NOMO-1 treated with DMSO at 0.1 percent for 48 hours (cell line): ENCODE data around the gene BMX.
A peak's percentile ranks its signal among the peaks of the same experiment; 100 is the strongest.

Experiments
- DNase-seq: peaks from one replicate; lab custom pipeline; 2025; ENCODE audit not compliant: unreplicated experiment; lab: John Stamatoyannopoulos, UW

The BMX gene

DNA sequence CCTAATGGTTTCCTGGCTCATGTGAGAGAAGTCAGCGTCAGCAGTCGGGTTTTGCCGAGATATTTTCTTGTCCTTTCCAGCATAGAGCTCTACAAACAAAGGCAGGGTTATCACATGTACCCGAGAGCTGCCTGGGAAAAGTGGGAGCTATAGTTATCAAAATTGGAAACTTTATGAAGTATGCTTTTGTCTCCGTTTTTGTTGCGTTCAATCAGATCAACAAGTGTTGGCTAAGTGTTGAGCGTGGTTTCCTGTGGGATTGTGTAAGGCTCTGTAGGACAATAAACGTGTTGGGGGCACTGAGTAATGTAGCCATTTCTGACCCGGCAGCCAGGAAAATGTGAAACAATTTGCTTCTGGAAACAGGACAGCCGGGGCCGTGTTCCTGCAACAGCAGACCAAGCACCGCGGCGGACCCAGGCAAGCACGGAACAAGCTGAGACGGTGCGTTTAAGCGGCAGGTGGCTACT, at the start of gene BMX:
Gene BMX (plus strand): TSS at position 311 of the 470 bp plus-strand sequence. CDS start 7,547 bp downstream, outside the sequence.
- peak; percentile 34 for DNase-seq

GRCh38 chrX:15451913-15452312, 48.7 kb upstream of the BMX start:
- no peak for DNase-seq

DNA sequence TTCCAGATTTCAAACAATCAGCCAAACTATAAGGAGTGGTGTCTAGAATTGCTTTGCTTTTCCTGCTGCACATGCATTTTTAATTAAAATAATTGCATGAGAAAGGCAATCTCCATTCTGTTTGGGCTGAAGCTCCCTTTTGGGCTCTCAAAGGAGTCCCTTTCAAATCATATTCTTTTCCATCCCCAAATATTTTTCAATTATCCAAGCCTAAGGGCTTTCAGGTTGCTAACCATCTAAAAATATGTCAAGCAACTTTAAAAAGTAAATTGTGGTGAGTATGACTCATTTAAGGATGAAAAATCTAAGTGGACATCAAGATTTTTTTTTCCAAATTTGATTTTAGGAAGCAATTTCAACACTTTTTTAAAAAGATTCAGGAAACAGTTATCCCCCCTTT, 35.9 kb upstream of the BMX start:
- DNase-seq, result no peak

DNA sequence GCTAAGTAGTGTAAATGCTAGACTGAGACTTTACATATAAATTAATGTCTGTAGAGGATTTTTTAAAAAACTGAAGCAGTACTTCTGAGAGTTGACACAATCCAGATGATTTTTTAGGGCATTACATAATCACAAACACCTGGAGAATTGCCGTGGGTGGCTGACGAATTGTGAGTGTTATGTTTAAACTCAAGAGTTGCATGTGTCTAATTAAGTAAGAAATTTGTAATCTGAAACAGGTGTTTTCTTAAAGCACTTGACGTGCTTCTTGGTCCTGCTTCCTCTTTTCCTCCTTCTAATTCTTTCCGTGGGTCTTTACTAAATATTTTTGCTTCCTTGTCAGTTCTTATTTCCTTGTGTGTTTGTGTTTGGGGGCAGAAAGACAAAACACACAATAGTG, 35.3 kb upstream of the BMX start:
- DNase-seq, result peak; percentile 57

GRCh38 chrX:15465896-15466651, 34.5 kb upstream of the BMX start:
- DNase-seq, result no peak

- DNase-seq, result peak; percentile 61
These were observed 32.6 kb upstream of the BMX start for GRCh38 chrX:15468036-15468435.

DNA sequence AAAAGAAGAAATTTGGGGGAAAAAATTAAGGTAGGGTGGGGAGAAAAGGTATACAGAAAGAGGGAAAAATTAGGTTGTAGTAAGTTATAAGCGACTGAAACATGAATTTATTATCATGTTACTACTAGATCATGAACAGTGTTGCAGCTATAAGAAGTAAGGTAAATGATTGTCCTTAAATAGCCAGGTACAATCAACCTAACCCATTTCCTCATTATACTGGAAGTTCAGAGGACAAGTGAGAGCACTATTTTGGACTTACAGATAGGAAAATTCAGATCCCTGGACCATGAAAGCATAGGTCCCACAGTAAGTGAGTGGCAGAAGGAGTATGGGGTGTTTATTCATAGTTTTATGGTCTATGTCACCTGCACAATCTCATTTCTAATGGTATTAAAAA, 31.0 kb upstream of the BMX start:
- no peak for DNase-seq

GRCh38 chrX:15471028-15471427, 29.6 kb upstream of the BMX start:
- peak; percentile 73 for DNase-seq

DNA sequence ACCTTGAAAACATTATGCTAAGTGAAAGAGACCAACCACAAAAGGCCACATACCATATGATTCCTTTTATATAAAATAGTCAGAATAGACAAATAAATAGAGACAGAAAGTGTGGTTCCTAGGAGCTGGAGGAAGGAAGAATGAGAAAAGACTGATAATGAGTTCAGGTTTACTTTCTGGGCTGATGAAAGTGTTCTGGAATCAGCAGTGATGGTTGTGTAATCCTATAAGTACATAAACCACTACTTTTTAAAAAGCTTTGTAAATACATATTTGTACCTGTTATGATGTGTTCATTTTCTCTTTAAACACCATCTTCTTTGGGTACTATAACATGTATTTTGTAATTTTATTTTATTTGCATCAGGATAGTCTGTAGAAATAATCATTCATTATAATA, 28.1 kb upstream of the BMX start:
- DNase-seq, result no peak

- DNase-seq, result no peak
These were observed 26.6 kb upstream of the BMX start for GRCh38 chrX:15474028-15474427.

DNA sequence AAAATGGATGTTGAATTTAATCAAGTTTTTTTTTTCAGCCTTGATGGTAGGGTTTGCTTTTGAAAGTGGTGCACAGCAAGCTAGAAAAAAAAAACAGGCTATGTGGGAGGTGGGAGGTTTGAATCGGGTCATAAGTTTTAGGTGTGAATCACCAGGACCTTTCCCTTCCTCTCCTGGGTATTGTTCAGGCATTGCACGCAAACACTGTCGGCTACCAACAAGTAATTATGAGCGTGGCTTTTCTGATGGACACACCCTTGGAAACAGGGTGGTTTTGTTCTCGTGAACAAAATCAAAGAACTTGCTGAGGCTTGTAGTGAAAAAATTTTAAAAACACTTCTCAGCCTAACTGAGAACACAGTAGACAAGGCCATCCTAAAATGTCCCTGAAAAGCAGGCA, 25.6 kb upstream of the BMX start:
- no peak for DNase-seq

DNA sequence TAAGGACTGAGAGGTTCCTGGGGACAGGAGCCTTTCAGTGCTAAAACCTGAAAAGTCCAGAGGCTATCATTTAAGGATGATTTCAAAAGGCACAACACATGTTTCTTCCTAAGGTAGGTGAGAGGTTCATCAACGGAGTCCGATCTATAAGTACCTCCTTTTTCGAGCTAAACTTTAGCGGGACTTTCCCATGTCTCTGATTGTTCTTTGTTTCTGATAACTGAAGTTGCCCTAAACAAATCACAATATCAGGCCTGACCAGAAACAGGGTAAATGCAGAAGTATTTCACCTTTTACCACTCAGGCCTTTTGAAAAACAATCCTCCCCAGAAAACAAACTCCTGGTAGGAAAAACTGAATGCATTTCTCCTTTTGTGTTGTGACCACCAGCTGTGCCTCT, 25.1 kb upstream of the BMX start:
- DNase-seq, result no peak

DNA sequence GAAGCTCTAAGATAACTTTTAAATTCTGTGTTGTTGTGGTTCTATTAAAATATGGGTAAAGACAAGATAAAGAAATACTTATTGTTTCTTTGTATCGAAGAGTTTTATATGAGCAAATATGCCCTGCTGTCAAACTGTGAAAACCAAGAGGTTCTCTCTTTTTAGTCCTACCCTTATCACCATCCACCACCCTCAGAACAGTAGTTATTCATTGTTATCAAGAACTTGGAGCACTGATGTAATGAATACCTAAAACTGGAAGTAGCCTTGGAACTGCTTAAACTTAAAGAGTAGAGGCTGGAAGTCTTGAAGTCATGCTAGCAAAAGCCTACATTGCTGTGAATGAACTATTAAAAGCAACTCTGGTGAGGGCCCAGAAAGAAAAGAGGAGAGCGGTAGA, 16.7 kb upstream of the BMX start:
- DNase-seq, result no peak

DNA sequence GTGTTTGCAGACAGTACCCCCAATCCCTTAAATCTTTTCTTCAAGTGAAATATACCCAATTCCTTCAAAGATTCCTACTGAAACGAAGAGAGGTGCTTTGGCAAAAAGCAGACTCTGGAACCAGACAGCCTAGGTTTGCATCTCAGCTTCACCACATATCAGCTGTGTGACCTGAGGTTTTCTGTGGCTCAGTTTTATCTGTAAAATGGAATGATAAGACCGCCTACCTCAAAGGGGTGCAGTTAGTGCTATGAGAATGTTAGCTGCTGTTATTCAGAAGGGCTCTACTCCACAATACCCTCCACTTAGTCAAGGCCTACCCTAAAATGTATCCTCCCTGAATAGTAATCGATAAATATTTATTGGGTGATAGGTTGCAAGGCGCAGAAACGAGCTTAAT, 8.1 kb upstream of the BMX start:
- no peak for DNase-seq

- DNase-seq, result peak; percentile 86
These were observed 7.3 kb upstream of the BMX start, which contains the start of gene PIR for GRCh38 chrX:15493118-15493962. Gene PIR (minus strand): TSS chrX:15493333. CDS start chrX:15491257, 2,076 bp downstream.

DNA sequence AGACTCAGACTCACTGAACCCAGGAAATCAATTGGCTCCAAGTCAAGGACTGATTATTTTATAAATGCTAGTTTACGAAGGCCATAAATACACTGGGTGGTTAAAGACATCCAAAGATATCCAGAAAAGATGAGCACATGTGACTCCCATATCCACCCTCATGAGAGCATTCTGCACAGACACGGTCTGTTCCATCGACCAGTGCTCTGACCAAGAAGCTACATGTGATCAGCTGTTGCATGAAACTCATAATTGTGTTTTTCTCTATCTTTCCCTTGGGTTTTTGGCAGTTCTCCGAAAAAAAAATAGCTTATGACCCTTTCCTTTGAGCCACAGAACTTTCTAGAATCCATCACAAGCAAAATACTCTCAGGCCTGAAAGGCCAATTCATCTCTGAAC, 4.8 kb upstream of the BMX start:
- no peak for DNase-seq

DNA sequence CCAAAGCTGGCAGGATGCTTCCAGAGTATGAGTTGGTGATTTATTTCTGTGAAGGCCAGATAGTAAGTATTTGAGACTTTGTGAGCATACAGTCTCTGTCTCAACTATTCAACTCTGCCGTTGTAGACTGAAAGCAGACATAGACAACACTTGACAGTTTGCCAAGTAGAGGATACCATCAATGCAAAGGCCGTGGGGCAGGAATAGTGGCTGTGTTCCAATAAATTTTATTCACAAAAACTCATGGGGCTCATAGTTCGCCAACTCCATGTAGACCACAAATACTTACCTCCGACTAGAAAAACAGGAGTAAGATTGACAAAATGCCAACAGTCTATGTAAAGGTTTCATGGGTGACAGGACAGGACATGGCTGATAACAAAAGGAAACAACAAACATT, 3.8 kb upstream of the BMX start:
- no peak for DNase-seq

DNA sequence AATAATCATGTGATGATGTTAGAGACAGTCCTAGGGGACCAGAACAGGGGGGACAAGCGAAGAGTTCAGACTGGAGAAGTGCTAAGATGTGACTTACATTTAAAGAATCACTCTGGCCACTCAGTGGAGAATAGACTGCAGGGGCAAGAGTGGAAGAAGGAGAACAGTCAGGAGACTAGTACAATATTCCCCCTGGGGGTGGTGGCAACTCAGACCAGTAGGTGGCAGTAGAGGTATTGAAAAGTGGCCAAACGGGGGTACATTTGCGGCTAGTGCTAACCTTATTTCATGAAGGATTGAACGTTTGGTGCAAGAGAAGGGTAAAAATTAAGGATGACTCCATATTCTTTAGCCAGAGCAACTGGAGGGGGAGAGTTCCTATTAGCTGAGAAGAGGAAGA, 2.7 kb upstream of the BMX start:
- peak; percentile 58 for DNase-seq

GRCh38 chrX:15498741-15499140, 1.9 kb upstream of the BMX start:
- DNase-seq, result no peak

GRCh38 chrX:15499976-15500375, 631 bp upstream of the BMX start:
- no peak for DNase-seq

DNA sequence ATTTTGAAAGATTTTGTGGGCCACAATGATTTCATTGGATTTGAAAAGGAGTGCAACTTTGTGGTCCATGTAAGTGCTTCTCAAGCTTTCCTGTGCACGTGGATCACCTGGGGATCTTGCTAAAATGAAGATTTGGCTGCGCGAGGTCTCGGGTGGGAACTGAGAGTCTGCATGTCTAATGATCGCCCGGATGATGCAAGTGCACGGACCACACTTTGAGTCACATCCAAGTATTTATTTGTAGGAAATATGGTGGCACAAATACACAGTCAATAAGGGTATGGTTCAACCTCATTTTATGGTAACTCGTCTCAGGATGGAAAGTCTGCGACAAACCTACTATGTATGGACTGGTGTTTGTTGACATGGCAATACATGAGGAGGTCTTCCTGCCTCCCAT, 899 bp downstream of the BMX start:
- DNase-seq, result peak; percentile 4

GRCh38 chrX:15504661-15505060, 4.1 kb downstream of the BMX start:
- DNase-seq, result no peak
